ENCODE results near the gene METTL25B. TPM values are rescaled to one million over a fixed set of nuclear protein-coding genes. Genes with fewer than 3 reads are reported as not detected.

METTL25B gene
- total and polyA plus RNA-seq, 2 of the 13 experiments (the other 11 are each of a cell fraction or from before 2014, with no cell fraction given): 11.9 to 24.0 TPM

DNA sequence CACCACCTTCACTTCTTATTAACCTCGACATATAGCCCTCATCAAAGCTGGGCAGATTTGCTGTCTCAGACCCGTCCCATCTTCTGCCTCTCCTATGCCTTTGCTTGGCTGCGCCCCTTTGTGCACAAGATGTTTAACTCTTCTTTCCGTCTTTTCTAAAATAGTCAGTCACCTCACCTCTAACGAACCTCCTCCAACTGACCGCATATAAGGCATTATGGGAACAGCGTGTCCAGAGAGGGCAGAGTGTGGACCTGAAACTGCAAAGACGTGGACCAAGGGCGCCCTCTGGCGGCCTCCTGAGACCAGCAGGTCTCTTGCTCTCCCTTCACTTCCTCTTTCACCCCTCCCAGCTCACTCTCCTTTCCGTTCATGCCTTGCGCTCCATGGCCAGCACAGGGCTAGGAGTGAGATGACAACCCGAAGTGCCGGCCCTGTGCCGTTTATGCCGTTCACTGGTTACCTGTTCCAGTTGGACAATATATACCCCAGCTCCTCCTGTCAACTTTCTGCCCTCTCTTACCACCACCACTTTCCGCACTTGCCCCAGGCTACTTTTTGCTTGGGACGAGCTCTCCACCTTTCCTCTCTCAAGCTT lies 2.5 kb upstream of the METTL25B start (continued):
- TF ChIP-seq, protein P1, sequence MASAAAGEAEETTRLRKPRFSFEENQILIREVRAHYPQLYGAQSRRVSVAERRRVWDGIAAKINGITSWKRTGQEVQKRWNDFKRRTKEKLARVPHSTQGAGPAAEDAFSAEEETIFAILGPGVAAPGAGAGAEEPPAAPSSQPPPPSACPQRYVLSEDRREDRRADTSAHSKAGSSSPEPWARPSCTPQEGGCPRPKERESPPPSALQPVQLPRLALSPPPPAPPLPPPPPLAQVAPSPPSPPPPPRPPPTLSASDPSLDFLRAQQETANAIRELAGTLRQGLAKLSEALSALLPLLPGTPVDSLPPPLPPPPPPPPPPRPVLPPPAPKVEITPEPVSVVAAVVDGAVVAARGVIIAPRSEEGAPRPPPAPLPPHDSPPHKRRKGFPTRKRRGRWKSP (CRISPR knock-in tag; IDR thresholded peaks at IDR 0.05): 0 out of 2 replicates have a peak, but pooled peaks have one; percentile 26
- TF ChIP-seq ZNF687 (CRISPR knock-in tag; IDR thresholded peaks at IDR 0.05) (peak; percentile 78), CAMTA2 (CRISPR knock-in tag; IDR thresholded peaks at IDR 0.05; ENCODE audit: borderline replicate concordance) (no peak), HOXA3 (CRISPR knock-in tag; IDR thresholded peaks at IDR 0.05) (0 out of 2 replicates have a peak, but pooled peaks have one; percentile 48), ZNF260 (CRISPR knock-in tag; IDR thresholded peaks at IDR 0.05; ENCODE audit: borderline replicate concordance, low read depth) (no peak), ZNF580 (CRISPR knock-in tag; IDR thresholded peaks at IDR 0.05; ENCODE audit: borderline replicate concordance, low read depth) (0 out of 2 replicates have a peak, but pooled peaks have one; percentile 46), ZNF713 (CRISPR knock-in tag; IDR thresholded peaks at IDR 0.05) (no peak), ZNF263 (CRISPR knock-in tag; IDR thresholded peaks at IDR 0.05) (no peak), ISL2 (CRISPR knock-in tag; IDR thresholded peaks at IDR 0.05) (no peak), ZNF143 (CRISPR knock-in tag; IDR thresholded peaks at IDR 0.05) (peak; percentile 82), JUNB (CRISPR knock-in tag; IDR thresholded peaks at IDR 0.05; ENCODE audit: borderline replicate concordance) (no peak), RBM39 (IDR thresholded peaks at IDR 0.05; ENCODE audit: low read depth, low read length, poor library complexity, severe bottlenecking) (no peak), CREB1 (IDR thresholded peaks at IDR 0.05) (no peak), CREB1 (CRISPR knock-in tag; IDR thresholded peaks at IDR 0.05) (0 out of 2 replicates have a peak, but pooled peaks have one; percentile 27), ZNF12 (CRISPR knock-in tag; IDR thresholded peaks at IDR 0.05) (no peak), XRCC5 (optimal IDR thresholded peaks at IDR 0.05; ENCODE audit: low read length) (peak; percentile 80), ZFP36 (IDR thresholded peaks at IDR 0.05; ENCODE audit: borderline replicate concordance, low read depth, low read length, partially characterized antibody) (peak; percentile 32), ZNF414 (CRISPR knock-in tag; IDR thresholded peaks at IDR 0.05) (0 out of 2 replicates have a peak, but pooled peaks have one; percentile 43), TCF7 (IDR thresholded peaks at IDR 0.05; ENCODE audit: low read depth) (no peak), MXI1 (IDR thresholded peaks at IDR 0.05; ENCODE audit: borderline replicate concordance, low read depth, low read length) (peak; percentile 50; the same call in 1 of the 3 replicates)
- TF ChIP-seq, protein P2, sequence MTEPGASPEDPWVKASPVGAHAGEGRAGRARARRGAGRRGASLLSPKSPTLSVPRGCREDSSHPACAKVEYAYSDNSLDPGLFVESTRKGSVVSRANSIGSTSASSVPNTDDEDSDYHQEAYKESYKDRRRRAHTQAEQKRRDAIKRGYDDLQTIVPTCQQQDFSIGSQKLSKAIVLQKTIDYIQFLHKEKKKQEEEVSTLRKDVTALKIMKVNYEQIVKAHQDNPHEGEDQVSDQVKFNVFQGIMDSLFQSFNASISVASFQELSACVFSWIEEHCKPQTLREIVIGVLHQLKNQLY (CRISPR knock-in tag; IDR thresholded peaks at IDR 0.05): no peak
- TF ChIP-seq, protein P3, sequence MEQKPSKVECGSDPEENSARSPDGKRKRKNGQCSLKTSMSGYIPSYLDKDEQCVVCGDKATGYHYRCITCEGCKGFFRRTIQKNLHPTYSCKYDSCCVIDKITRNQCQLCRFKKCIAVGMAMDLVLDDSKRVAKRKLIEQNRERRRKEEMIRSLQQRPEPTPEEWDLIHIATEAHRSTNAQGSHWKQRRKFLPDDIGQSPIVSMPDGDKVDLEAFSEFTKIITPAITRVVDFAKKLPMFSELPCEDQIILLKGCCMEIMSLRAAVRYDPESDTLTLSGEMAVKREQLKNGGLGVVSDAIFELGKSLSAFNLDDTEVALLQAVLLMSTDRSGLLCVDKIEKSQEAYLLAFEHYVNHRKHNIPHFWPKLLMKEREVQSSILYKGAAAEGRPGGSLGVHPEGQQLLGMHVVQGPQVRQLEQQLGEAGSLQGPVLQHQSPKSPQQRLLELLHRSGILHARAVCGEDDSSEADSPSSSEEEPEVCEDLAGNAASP (CRISPR knock-in tag; IDR thresholded peaks at IDR 0.05; ENCODE audit: borderline replicate concordance): peak; percentile 20; the same call in 1 of the 2 replicates

Measured in HepG2 (cell line).